HG03139 (cell line): ENCODE results near the gene AMER3.

Source experiments
- ATAC-seq: cut with Tn5 transposase; IDR thresholded peaks from one replicate; pipeline ENCODE4 v1.9.1; 2021; ENCODE audit not compliant: unreplicated experiment

AMER3 gene

GRCh38 chr2:130749078-130749477 lies 6.3 kb upstream of the AMER3 start:
- ATAC-seq, result no peak

DNA sequence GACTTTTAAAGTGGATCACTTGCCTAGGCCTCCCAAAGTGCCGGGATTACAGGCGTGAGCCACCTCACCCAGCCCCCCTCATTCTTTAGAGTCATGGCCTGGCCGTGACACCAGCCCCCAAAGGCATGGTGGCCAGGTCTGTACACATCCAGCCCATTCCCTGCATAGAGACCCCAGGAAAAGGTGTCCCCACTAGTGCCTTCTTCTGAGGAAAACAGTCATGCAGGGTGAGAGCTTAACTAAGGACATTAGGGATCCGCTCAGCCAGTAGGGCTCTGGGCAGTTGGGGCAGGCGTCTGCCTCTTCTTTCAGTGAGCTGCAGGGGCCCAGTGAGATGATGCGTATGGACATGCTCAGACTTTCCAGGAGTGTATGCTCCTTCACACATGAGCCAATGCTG lies 5.7 kb upstream of the AMER3 start:
- no peak for ATAC-seq

DNA sequence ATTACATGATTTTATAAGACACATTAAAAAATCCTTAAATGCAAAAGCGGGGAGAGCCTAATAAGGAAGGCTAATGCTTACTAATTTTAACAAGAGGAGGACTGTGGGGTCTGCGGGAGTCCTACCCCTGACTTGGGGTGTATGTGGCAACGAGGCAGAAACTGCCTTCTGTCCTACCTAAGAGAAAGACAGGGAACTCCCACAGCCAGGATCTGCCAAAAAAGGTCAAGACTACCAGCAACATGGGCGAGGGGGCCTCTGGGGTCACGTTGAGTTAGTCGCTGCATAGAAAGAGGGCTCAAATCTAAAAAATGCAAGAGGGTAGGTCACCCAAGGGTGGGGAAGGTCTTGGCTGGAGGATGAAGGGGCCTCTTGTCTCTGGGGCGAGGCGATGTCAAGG lies 529 bp upstream of the AMER3 start:
- ATAC-seq, result no peak

DNA sequence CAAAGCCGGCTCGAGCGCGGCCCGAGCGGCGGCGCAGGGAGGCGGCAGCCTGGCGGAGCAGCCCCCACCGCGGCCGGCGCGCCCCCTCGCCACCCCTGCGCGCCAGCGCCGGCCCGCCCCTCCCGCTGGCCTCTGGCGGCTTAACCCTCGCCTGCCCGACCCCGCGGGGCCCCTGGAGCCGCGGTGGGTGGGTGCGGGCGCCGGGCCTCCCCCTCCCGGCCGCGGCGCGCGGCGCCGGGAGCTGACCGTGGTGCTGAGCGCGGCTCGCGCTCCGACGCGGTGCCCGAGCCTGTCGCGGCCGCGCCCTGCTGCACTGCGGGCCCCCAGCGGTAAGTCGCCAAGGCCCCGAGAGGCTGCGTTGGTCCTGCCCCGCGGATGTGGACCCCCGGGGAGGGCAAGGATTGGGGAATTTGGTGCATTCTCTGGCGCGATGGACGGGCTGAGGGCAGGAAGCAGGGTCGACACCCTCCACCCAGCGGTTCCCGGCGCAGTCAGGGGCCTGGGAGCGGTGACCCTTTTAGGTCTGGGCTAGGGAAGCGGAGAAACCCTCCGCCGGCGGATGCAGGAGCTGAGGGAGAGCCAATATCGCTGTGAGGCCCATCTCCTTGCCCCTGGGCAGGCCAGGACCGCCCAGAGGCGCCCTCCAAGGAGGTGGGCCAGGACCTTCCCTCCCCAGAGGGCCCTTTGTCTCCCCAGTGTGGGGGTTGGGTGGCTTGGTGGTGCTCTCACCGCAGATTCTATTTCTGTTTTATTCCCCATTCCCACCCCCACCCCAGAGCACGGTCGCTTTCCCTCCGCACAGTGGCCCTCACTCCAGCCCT lies 923 bp downstream of the AMER3 start:
- no peak for ATAC-seq

- ATAC-seq, result no peak
These were observed 1.7 kb downstream of the AMER3 start for GRCh38 chr2:130756874-130757668.

GRCh38 chr2:130759906-130760753 lies 4.8 kb downstream of the AMER3 start:
- no peak for ATAC-seq

DNA sequence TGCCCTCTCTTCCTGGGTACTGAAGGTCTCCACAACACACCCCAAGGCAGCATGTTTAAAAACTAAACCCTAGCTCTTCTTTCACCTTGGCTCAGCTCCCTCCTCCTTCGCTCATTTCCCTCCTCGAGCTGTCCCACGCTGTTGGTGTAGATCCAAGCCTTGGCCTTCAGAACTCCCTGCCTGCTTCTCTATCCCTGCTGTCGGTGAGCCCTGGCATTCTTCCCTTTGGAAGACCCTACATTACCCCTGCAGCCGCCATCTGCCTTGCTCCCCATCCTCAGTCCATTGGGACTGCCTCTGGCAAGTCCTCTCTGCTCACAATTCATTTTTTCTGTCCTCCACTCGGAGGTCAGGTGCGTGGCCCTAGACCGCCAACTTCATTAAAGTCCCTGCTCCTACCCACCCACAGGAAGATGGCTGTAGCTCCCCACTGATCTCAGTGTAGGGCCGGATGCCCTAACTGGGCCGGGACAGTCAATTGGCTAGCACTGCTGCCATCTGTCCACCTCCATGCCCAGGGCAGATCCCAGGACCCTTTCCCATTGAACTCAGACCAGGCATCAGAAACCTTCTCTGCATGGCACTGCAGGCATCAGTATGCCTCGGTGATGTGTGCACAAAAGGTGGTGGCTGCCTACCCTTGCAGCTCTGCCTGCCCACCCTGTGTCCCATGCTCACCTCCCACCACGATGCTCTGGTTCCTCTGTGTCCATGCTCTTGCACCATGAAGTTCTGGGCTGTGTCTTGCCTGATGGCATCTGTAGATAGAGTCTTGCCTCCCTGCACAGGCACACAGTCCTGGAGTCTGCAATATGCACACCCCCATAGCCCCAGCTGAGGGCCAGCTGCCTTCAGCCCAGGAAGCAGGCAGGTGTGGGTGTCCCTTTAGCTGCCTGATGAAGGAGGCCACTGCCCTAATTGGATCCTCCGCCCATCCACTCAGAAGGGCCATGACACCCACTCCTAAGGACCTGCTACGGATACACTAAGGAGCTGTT lies 5.7 kb downstream of the AMER3 start:
- ATAC-seq, result no peak

DNA sequence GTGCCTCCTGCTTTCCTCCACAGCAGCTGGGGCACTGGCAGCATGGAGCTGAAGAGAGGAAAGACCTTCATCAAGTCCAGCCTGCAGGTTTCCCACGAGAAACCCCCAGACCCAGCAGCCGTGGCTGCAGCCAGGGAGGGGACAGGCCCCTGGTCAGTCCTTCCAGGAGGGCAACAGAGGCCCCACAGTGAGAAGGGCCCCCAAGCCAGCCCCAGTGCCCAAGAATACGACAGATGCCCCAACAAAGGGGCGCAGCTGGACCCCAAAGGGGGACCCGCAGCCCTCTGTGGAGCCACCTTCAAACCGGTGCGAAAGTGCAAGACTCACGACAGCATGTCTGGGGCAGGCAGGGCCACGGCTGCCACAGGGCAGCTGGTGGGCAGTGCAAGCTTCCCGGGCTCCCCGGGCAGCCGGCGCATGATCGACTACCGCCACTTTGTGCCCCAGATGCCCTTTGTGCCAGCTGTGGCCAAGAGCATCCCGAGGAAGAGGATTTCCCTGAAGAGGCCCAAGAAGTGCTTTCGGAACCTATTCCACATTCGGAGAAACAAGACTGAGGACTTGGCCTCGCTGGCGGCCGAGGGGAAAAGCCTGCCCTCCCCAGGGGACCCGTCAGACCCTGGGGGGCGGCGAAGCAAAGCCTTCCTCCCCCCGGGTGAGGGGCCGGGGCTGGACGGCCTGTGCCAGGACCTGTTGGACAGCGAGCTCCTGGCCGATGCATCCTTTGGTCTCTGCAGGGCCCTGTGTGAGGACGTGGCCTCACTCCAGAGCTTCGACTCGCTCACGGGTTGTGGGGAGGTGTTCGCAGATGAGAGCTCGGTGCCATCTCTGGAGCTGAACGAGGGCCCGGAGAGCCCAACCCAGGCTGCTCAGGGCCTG lies 6.9 kb downstream of the AMER3 start:
- ATAC-seq, result no peak

DNA sequence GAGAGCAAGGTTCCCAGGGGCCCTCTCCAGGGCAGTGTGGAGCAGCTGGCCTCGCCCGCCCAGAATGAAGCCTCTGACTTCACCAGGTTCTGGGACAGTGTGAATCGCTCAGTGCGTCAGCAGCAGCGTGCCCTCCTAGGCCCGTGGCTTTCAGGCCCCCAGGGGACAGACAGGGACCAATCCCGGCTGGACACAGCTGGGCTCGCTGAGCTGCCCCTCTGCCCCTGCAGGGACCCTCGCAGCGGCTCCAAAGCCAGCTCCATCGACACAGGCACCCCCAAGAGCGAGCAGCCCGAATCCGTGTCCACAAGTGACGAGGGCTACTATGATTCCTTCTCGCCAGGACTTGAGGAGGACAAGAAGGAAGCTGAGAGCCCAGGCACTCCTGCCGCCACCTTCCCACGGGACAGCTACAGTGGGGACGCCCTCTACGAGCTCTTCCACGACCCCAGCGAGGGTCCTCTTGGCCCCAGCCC lies 7.6 kb downstream of the AMER3 start:
- ATAC-seq, result no peak

GRCh38 chr2:130763405-130763804 lies 8.1 kb downstream of the AMER3 start:
- no peak for ATAC-seq

- no peak for ATAC-seq
These were observed 8.9 kb downstream of the AMER3 start for GRCh38 chr2:130764035-130764820.

DNA sequence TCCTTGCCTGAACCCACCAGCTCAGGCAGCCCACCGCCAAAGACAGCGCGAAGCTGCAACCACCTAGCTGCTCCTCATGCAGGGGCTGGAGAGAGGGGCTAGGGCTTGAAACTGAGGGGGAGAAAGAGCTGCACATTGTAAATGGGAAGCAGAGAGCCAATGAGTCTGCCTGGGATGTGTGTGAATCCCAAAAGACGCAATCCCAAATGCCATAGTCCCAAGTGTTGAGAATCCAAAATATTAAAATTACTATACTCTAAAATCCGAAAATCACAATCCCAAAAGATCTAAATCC lies 9.4 kb downstream of the AMER3 start:
- ATAC-seq, result no peak

- no peak for ATAC-seq
These were observed 10.1 kb downstream of the AMER3 start for GRCh38 chr2:130765464-130765863.

GRCh38 chr2:130766037-130766436 lies 10.7 kb downstream of the AMER3 start:
- ATAC-seq, result no peak

- no peak for ATAC-seq
These were observed 11.5 kb downstream of the AMER3 start for GRCh38 chr2:130766711-130767407.

DNA sequence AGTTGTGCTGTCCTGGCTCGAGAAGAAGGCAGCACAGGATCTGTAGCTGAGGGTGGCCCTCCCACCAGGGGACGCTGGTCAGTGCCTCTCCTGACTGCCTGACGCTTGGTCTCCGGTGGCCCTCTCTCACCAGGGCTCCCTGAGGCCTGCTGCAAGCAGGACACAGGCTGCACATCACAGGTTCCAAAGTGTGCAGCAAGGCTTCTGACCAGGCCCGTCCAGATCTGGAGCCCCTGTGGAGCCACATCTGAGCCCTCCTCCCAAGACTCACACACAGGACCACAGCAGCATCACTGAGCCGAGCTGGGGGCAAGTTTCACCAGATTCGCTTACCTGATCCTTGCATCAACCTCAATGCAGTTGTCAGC lies 12.1 kb downstream of the AMER3 start:
- no peak for ATAC-seq

GRCh38 chr2:130768191-130768855 lies 13.0 kb downstream of the AMER3 start:
- no peak for ATAC-seq
